ENCODE measurements around the gene AQP12B.

Gene AQP12B

GRCh38 chr2:240723851-240724250 is 41.2 kb upstream of the AQP12B start:
- H3K27ac ChIP-seq (ENCODE audit: low read length): no peak overlapping the region
- H2AFZ ChIP-seq (ENCODE audit: low read depth, low read length): no peak overlapping the region
- no peak overlapping the region for H3K4me3 ChIP-seq (ENCODE audit: low read length)
- H3K79me2 ChIP-seq (ENCODE audit: low read length): no peaks in the 10 kb centered on the region
- no peaks in the 10 kb centered on the region for H3K4me1 ChIP-seq (ENCODE audit: low read length)
- H4K20me1 ChIP-seq (ENCODE audit: insufficient read depth, low read length): no peaks in the 10 kb centered on the region
- H3K9me3 ChIP-seq (ENCODE audit: insufficient read depth, low read length): no peaks in the 10 kb centered on the region
- no peak overlapping the region for H3K4me2 ChIP-seq (ENCODE audit: low read length)
- H3K9ac ChIP-seq (ENCODE audit: low read length): no peak overlapping the region
- no peaks in the 10 kb centered on the region for H3K36me3 ChIP-seq (replicated peaks; ENCODE audit: low read depth, low read length)
- H3K27me3 ChIP-seq (ENCODE audit: low read depth, low read length): no peaks in the 10 kb centered on the region
- no peak for TF ChIP-seq CTCF (IDR thresholded peaks at IDR 0.05; ENCODE audit: low read depth, low read length)
- no peak for TF ChIP-seq EZH2phosphoT487 (IDR thresholded peaks at IDR 0.05; ENCODE audit: low read depth)

- H4K20me1 ChIP-seq (ENCODE audit: insufficient read depth, low read length): no peaks in the 10 kb centered on the region
- H2AFZ ChIP-seq (ENCODE audit: low read depth, low read length): no peak overlapping the region
- H3K27me3 ChIP-seq (ENCODE audit: low read depth, low read length): no peaks in the 10 kb centered on the region
- H3K4me2 ChIP-seq (ENCODE audit: low read length): no peak overlapping the region
- H3K36me3 ChIP-seq (replicated peaks; ENCODE audit: low read depth, low read length): no peaks in the 10 kb centered on the region
- H3K4me3 ChIP-seq (ENCODE audit: low read length): no peak overlapping the region
- H3K9me3 ChIP-seq (ENCODE audit: insufficient read depth, low read length): no peaks in the 10 kb centered on the region
- H3K79me2 ChIP-seq (ENCODE audit: low read length): no peaks in the 10 kb centered on the region
- no peak overlapping the region for H3K27ac ChIP-seq (ENCODE audit: low read length)
- H3K4me1 ChIP-seq (ENCODE audit: low read length): no peaks in the 10 kb centered on the region
- H3K9ac ChIP-seq (ENCODE audit: low read length): no peak overlapping the region
- TF ChIP-seq CTCF (IDR thresholded peaks at IDR 0.05; ENCODE audit: low read depth, low read length) (no peak), EZH2phosphoT487 (IDR thresholded peaks at IDR 0.05; ENCODE audit: low read depth) (no peak)
Observed at GRCh38 chr2:240722796-240723735, 40.4 kb upstream of the AQP12B start.

- H3K79me2 ChIP-seq (ENCODE audit: low read length): no peaks in the 10 kb centered on the region
- H3K36me3 ChIP-seq (replicated peaks; ENCODE audit: low read depth, low read length): no peaks in the 10 kb centered on the region
- no peak overlapping the region for H3K4me3 ChIP-seq (ENCODE audit: low read length)
- H2AFZ ChIP-seq (ENCODE audit: low read depth, low read length): no peak overlapping the region
- H3K9me3 ChIP-seq (ENCODE audit: insufficient read depth, low read length): no peaks in the 10 kb centered on the region
- no peak overlapping the region for H3K9ac ChIP-seq (ENCODE audit: low read length)
- no peak for TF ChIP-seq EZH2phosphoT487 (IDR thresholded peaks at IDR 0.05; ENCODE audit: low read depth)
- no peak for TF ChIP-seq CTCF (IDR thresholded peaks at IDR 0.05; ENCODE audit: low read depth, low read length)
- no peaks in the 10 kb centered on the region for H3K4me1 ChIP-seq (ENCODE audit: low read length)
- no peaks in the 10 kb centered on the region for H4K20me1 ChIP-seq (ENCODE audit: insufficient read depth, low read length)
- no peak overlapping the region for H3K27ac ChIP-seq (ENCODE audit: low read length)
- H3K4me2 ChIP-seq (ENCODE audit: low read length): no peak overlapping the region
- no peaks in the 10 kb centered on the region for H3K27me3 ChIP-seq (ENCODE audit: low read depth, low read length)
Observed at GRCh38 chr2:240722376-240722775, 39.7 kb upstream of the AQP12B start.

GRCh38 chr2:240721596-240722180 is 39.0 kb upstream of the AQP12B start:
- Histone ChIP-seq H3K4me1 (ENCODE audit: low read length) (no peaks in the 10 kb centered on the region), H3K9ac (ENCODE audit: low read length) (no peak overlapping the region), H3K4me2 (ENCODE audit: low read length) (no peak overlapping the region), H3K9me3 (ENCODE audit: insufficient read depth, low read length) (no peaks in the 10 kb centered on the region), H3K27ac (ENCODE audit: low read length) (no peak overlapping the region), H2AFZ (ENCODE audit: low read depth, low read length) (no peak overlapping the region), H3K27me3 (ENCODE audit: low read depth, low read length) (no peaks in the 10 kb centered on the region), H3K79me2 (ENCODE audit: low read length) (no peaks in the 10 kb centered on the region), H3K4me3 (ENCODE audit: low read length) (no peak overlapping the region), H3K36me3 (replicated peaks; ENCODE audit: low read depth, low read length) (no peaks in the 10 kb centered on the region), H4K20me1 (ENCODE audit: insufficient read depth, low read length) (no peaks in the 10 kb centered on the region)
- no peak for TF ChIP-seq EZH2phosphoT487 (IDR thresholded peaks at IDR 0.05; ENCODE audit: low read depth)
- TF ChIP-seq CTCF (IDR thresholded peaks at IDR 0.05; ENCODE audit: low read depth, low read length): no peak

Measured in OCI-LY3 (cell line).